HG02571 (cell line): ENCODE data around the gene L3MBTL3.
"Not testable (repeated sequence)": the region's sequence is repeated elsewhere in the genome, so short reads cannot be mapped to it uniquely, and the experiment has no call there.

Experiments used
- ATAC-seq: cut with Tn5 transposase; IDR thresholded peaks from one replicate; pipeline ENCODE4 v1.9.1; 2021; ENCODE audit warnings: mild to moderate bottlenecking, moderate library complexity; ENCODE audit not compliant: unreplicated experiment

Gene L3MBTL3

GRCh38 chr6:130070792-130071191 lies 52.4 kb downstream of the L3MBTL3 start:
- no peak for ATAC-seq

- ATAC-seq, result no peak
Observed at GRCh38 chr6:130075879-130076460, 57.6 kb downstream of the L3MBTL3 start.

DNA sequence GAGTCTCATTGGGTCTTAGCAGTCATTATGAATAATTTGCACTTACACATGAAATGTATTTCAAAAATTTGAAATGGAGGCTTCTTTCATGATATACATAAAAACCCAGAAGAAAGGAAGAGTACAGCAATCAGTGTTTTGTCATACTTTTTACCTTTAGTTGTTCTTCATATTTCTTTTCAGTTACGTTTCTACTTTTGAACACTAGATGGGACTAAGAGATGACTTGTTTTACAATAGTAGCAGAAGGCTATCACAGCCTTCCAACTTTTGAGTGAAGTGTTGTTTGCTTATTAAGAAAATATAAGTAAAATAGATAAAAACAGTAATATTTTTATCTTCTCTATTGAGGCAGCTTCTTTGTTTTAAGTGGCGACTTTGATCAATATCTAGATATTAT lies 58.1 kb downstream of the L3MBTL3 start:
- no peak for ATAC-seq

DNA sequence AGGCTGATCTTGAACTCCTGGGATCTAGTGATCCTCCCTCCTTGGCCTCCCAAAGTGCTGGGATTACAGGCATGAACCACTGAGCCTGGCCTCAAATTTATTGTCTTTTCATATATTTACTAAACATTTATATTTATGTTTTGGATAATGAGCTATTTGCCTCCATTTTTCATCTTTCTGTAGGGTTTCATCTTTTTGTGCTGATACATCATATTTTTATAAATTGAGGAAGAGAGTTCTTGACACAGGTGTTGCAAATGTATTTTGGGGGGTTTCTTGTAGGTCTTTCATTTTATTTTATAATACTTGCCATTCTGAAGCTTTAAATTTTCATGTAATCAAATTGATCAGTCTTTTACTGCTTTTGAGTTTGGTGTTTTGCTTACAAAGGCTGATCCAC lies 72.4 kb downstream of the L3MBTL3 start:
- no peak for ATAC-seq

DNA sequence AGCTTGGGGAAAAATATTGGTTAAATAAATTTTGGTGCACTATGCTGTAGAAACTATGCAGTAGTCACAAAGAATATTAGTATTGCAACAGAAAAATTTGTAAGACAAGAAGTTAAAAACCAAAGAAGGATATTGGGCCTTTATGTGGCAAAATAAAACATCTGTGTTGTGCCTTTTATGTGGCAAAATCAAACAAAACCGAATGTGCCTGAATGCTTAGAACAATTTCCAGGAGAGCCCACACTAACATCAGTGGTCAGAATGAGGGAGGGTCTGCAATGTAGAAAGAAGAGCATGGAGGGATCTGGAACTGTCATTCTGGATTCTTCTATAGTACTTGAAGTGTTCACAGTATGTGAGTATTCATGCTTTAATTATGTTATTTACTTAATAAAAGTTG lies 75.2 kb downstream of the L3MBTL3 start:
- ATAC-seq, result no peak

GRCh38 chr6:130098317-130098716 lies 79.9 kb downstream of the L3MBTL3 start:
- ATAC-seq, result no peak

DNA sequence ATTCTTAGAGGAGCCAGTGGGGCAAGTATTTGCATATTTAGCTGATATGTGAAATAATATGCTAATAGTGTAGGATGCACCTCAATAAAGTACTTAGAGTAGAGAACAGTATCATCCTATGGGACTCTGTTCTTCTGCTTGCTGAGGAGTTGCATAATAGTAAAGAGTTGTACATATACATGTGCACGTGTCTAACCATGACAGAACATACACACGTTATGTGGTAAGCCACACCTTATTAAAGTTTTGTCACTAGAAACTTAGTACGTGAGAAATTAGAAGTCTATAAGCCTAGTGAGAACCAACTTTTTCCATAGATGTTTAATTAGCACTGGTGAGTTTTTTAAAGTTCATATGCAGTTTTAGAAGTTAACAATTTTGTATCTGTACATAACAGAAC lies 80.7 kb downstream of the L3MBTL3 start:
- ATAC-seq, result no peak

GRCh38 chr6:130105996-130106704 lies 87.8 kb downstream of the L3MBTL3 start:
- ATAC-seq, result peak; percentile 83

DNA sequence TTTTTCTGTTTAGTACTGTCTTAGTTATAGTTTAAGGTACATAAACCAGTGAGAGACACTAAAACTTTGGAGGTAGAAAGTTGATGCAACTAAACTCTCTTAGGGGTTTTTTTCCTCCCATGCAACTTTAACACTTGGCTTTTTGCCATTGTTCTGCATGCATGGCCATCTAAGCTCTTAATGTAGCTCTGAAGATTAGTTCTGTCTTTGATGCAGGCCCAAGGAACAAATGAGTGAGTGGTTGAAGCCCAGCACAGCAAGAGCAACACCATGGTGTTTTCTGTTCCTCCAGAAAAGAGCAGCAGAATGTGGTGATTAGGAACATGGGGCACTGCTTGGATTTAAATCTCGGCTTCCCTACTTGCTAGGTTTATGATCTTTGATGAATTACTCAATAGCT lies 89.3 kb downstream of the L3MBTL3 start:
- ATAC-seq, result no peak

- ATAC-seq, result no peak
Observed at GRCh38 chr6:130111031-130111430, 92.7 kb downstream of the L3MBTL3 start.

- no peak for ATAC-seq
Observed at GRCh38 chr6:130113201-130113710, 94.9 kb downstream of the L3MBTL3 start.

DNA sequence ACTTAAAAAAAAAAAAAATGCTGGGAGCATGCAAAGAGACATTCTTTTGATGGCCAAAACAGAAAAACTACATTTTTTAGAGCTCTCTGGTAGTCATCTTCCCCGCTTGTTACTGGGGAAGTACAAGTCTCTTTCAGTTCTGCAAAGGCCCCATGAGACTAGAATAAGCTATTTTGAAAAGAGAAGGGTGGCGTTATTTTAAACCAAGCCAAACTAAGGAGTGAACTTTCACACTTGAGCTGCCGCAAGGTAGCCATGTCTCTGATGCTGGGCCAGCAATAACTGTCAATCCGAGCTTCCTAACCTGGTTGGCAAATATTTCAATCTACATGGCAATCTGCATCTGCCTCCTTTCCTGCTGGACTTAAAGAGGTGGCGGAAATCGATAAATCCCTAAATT lies 96.7 kb downstream of the L3MBTL3 start:
- ATAC-seq, result peak; percentile 98

- ATAC-seq, result peak; percentile 37
Observed at GRCh38 chr6:130116273-130116672, 97.9 kb downstream of the L3MBTL3 start.

DNA sequence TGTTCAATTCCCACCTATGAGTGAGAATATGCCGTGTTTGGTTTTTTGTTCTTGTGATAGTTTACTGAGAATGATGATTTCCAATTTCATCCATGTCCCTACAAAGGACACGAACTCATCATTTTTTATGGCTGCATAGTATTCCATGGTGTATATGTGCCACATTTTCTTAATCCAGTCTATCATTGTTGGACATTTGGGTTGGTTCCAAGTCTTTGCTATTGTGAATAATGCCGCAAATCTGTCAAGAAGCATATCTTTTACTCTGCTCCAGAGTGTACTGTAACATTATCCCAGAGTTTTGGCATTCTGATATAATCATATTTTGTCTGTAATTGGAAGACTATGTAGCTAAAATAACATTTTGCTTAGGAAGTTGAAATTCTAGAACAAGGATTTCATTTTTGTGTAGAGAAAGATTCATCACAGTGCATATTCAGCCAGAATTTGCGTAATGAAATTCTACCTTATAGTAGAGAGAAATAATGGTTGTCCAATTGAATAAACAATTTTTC lies 98.9 kb downstream of the L3MBTL3 start:
- not testable (repeated sequence) for ATAC-seq

DNA sequence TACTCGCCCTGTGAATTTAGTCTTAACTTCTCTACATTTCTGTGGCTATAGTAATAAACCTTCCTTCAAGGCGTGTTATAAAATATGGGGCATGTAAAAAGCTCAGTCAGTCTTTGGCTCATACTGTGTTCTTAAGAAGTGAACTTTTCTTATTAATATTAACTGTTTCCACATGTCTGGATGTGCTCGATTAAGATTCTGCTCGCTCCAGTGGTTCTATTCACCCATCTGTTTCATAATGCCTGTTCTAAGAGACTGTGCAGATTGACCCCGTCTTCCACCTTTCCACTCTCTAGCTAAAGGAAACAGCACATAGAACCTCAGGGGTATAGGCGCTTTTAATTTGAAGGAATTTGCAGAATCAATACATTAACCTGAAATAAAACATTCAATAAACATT lies 99.9 kb downstream of the L3MBTL3 start:
- ATAC-seq, result no peak

DNA sequence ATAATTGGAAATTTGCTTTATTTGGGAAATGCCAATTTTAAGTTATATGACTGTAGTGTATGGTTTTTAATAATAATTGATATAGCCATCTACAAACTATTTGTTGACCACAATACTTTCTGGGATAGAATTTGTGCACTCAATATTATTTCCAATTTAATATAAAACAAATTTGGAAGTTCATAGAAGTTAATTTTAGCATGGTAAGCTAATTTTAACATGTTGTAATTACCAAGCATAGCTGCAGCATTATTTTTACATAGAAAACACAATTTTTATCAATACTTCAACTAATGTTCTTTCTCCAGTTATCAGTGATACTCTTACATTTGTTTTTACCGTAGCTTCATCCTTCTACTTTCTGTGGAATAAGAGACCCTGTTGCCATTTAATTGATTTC lies 100.8 kb downstream of the L3MBTL3 start:
- no peak for ATAC-seq

GRCh38 chr6:130120731-130121130 lies 102.3 kb downstream of the L3MBTL3 start:
- ATAC-seq, result no peak

DNA sequence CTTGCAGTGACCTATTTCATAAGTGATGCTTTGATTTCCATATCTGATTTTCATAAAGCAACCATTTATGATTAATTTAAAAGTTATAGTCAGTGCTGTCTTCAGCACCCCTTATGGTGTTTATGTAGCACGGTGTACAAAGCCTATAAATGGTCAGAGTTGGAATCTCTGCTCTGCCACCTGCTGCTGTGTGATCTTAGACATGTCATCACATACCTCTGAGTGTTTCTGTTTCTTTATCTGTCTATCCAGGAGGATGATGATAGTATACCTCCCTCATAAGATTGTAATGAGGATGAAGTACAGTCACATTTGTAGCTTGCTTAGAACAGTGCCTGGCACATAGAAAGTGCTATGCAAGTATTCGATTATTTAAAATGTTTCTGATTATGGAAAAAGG lies 103.9 kb downstream of the L3MBTL3 start:
- ATAC-seq, result no peak

- no peak for ATAC-seq
Observed at GRCh38 chr6:130127195-130127594, 108.8 kb downstream of the L3MBTL3 start.

DNA sequence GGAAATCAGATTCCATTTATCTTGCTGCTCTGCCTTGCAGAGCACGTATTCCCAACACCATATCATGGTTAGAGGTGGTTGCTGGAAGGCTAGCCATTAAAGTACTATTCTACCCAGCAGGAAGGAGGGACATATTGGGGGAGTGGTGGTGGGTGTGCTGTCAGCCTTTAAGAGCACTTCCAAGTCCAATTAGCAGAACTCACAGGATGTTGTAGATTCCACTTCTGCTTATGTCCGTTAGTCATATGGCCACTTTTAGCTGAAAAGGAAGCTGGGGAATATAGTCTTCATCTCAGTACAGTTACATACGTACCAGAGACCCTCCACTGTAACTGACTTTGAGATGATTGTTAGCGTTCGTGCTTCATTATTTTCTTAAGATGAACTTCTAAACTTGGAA lies 109.9 kb downstream of the L3MBTL3 start:
- ATAC-seq, result no peak

DNA sequence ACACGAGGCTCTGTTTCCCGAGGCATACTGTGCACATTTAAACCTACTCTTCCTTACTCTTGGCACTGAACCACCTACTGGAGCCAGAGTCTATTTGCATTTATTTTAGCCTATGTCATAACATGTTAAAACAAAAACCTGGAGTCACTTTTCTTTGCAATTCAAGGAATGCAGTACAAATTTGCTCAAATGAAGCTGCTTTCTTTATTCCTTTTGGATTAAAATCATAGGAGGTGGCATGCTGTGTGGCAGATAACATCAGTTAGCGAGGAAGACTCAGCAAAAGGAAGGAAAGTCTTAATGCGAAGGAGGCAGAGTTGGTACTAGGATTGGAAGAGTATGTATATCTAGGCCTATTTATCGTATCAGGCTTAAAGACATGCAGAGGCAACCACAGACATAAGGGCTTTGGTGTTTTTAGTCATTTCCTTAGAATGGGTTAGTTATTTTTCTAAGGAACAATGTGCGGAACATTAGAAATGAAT lies 111.4 kb downstream of the L3MBTL3 start:
- no peak for ATAC-seq

DNA sequence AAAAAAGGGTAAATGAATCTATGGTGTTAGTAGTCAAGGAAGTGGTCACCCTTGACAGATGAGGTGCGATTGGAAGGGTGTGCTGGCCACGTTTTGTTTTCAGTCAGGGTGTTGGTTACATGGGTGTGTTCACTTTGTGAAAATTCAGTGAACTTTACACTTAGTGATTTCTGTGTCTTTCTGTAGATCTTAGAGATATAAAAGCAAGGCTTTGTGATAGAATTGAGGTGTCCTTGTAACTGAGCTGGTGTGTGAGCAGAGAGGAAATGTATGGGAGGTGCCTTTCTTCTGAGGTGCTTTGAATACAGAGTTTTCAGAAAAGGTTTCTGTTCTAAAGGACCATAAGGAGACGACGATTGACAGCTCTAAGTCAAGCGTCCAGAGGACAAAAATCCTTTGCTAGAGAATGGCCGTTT lies 113.9 kb downstream of the L3MBTL3 start:
- ATAC-seq, result peak; percentile 76
